ENCODE results near the gene FBLN1. TPM values are rescaled to one million over a fixed set of nuclear protein-coding genes. Genes with fewer than 3 reads are reported as not detected.
A peak's percentile ranks its signal among the peaks of the same experiment; 100 is the strongest.

Gene FBLN1
- total and polyA plus RNA-seq, 2 of the 13 experiments (the other 11 are each of a cell fraction or from before 2014, with no cell fraction given): 37.3 to 103 TPM

DNA sequence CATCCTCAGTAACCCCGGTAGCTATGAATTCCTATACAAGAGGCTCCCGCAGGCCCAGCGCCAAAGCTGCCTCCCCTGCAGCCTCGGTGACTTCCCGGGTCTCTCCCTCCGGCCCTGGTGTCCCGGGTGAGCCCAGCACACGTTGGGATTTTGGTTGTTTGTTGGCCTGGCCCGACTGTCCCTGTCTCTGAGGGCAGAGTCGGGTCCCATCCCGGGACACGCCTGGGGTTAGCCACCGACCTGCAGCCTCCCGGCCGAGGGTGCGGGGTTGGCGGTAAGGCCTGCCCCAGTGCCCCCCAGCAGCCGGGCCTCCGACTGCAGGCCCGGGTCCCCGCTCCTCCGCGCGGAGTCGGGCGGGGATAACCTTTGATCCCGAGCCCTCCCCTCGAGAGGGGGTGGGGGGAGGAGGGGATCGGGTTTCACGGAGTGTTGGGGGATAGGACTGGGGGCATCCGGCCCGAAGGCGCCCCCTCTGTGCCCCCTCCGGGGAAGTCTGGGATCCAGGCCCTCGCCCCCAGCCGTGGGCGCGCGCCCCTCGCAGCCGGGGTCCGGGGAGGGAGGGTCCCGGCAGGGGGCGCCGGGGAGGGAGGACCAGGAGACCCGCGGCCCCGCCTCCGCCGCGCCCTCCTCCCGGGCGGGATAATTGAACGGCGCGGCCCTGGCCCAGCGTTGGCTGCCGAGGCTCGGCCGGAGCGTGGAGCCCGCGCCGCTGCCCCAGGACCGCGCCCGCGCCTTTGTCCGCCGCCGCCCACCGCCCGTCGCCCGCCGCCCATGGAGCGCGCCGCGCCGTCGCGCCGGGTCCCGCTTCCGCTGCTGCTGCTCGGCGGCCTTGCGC, at the start of gene FBLN1 (continued):
- TF ChIP-seq ZNF773 (CRISPR knock-in tag; IDR thresholded peaks at IDR 0.05; ENCODE audit: borderline replicate concordance) (0 out of 2 replicates have a peak, but pooled peaks have one; percentile 63), KMT2B (CRISPR knock-in tag; IDR thresholded peaks at IDR 0.05) (0 out of 2 replicates have a peak, but pooled peaks have one; percentile 18), ZNF367 (CRISPR knock-in tag; IDR thresholded peaks at IDR 0.05; ENCODE audit: borderline replicate concordance) (0 out of 2 replicates have a peak, but pooled peaks have one; percentile 63), ZNF260 (CRISPR knock-in tag; IDR thresholded peaks at IDR 0.05; ENCODE audit: borderline replicate concordance, low read depth) (no peak), POLR2G (IDR thresholded peaks at IDR 0.05; ENCODE audit: low read depth, low read length) (peak; percentile 93), ZNF564 (CRISPR knock-in tag; IDR thresholded peaks at IDR 0.05) (peak; percentile 63; the same call in 1 of the 2 replicates), ZNF263 (CRISPR knock-in tag; IDR thresholded peaks at IDR 0.05) (peak; percentile 69), NR2C2 (CRISPR knock-in tag; IDR thresholded peaks at IDR 0.05; ENCODE audit: borderline replicate concordance) (peak; percentile 93), ZNF562 (CRISPR knock-in tag; IDR thresholded peaks at IDR 0.05; ENCODE audit: borderline replicate concordance) (no peak), ZNF501 (CRISPR knock-in tag; IDR thresholded peaks at IDR 0.05) (peak; percentile 47; the same call in 1 of the 2 replicates), ZFP90 (CRISPR knock-in tag; IDR thresholded peaks at IDR 0.05; ENCODE audit: borderline replicate concordance) (peak; percentile 85), IRX3 (CRISPR knock-in tag; IDR thresholded peaks at IDR 0.05; ENCODE audit: borderline replicate concordance, low read depth) (0 out of 2 replicates have a peak, but pooled peaks have one; percentile 35), JUN (CRISPR knock-in tag; IDR thresholded peaks at IDR 0.05) (0 out of 2 replicates have a peak, but pooled peaks have one; percentile 34), ZNF552 (CRISPR knock-in tag; IDR thresholded peaks at IDR 0.05; ENCODE audit: borderline replicate concordance) (peak; percentile 62; the same call in 1 of the 2 replicates)
- TF ChIP-seq, protein P1, sequence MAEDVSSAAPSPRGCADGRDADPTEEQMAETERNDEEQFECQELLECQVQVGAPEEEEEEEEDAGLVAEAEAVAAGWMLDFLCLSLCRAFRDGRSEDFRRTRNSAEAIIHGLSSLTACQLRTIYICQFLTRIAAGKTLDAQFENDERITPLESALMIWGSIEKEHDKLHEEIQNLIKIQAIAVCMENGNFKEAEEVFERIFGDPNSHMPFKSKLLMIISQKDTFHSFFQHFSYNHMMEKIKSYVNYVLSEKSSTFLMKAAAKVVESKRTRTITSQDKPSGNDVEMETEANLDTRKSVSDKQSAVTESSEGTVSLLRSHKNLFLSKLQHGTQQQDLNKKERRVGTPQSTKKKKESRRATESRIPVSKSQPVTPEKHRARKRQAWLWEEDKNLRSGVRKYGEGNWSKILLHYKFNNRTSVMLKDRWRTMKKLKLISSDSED (CRISPR knock-in tag; IDR thresholded peaks at IDR 0.05): peak; percentile 84; the same call in 1 of the 2 replicates
- TF ChIP-seq, protein P2, sequence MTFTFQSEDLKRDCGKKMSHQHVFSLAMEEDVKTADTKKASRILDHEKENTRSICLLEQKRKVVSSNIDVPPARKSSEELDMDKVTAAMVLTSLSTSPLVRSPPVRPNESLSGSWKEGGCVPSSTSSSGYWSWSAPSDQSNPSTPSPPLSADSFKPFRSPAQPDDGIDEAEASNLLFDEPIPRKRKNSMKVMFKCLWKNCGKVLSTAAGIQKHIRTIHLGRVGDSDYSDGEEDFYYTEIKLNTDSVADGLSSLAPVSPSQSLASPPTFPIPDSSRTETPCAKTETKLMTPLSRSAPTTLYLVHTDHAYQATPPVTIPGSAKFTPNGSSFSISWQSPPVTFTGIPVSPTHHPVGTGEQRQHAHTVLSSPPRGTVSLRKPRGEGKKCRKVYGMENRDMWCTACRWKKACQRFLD (CRISPR knock-in tag; IDR thresholded peaks at IDR 0.05; ENCODE audit: borderline replicate concordance): 0 out of 2 replicates have a peak, but pooled peaks have one; percentile 50
- TF ChIP-seq, protein P3, sequence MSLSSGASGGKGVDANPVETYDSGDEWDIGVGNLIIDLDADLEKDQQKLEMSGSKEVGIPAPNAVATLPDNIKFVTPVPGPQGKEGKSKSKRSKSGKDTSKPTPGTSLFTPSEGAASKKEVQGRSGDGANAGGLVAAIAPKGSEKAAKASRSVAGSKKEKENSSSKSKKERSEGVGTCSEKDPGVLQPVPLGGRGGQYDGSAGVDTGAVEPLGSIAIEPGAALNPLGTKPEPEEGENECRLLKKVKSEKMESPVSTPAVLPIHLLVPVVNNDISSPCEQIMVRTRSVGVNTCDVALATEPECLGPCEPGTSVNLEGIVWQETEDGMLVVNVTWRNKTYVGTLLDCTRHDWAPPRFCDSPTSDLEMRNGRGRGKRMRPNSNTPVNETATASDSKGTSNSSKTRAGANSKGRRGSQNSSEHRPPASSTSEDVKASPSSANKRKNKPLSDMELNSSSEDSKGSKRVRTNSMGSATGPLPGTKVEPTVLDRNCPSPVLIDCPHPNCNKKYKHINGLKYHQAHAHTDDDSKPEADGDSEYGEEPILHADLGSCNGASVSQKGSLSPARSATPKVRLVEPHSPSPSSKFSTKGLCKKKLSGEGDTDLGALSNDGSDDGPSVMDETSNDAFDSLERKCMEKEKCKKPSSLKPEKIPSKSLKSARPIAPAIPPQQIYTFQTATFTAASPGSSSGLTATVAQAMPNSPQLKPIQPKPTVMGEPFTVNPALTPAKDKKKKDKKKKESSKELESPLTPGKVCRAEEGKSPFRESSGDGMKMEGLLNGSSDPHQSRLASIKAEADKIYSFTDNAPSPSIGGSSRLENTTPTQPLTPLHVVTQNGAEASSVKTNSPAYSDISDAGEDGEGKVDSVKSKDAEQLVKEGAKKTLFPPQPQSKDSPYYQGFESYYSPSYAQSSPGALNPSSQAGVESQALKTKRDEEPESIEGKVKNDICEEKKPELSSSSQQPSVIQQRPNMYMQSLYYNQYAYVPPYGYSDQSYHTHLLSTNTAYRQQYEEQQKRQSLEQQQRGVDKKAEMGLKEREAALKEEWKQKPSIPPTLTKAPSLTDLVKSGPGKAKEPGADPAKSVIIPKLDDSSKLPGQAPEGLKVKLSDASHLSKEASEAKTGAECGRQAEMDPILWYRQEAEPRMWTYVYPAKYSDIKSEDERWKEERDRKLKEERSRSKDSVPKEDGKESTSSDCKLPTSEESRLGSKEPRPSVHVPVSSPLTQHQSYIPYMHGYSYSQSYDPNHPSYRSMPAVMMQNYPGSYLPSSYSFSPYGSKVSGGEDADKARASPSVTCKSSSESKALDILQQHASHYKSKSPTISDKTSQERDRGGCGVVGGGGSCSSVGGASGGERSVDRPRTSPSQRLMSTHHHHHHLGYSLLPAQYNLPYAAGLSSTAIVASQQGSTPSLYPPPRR (CRISPR knock-in tag; IDR thresholded peaks at IDR 0.05; ENCODE audit: borderline replicate concordance): peak; percentile 77
- TF ChIP-seq, protein P4, sequence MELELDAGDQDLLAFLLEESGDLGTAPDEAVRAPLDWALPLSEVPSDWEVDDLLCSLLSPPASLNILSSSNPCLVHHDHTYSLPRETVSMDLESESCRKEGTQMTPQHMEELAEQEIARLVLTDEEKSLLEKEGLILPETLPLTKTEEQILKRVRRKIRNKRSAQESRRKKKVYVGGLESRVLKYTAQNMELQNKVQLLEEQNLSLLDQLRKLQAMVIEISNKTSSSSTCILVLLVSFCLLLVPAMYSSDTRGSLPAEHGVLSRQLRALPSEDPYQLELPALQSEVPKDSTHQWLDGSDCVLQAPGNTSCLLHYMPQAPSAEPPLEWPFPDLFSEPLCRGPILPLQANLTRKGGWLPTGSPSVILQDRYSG (CRISPR knock-in tag; IDR thresholded peaks at IDR 0.05): peak; percentile 41; the same call in 1 of the 2 replicates

All from HepG2 (cell line).